GM12892 (cell line): ENCODE data around the gene TRIM32.

Experiments used
- POLR2A ChIP-seq: IDR thresholded peaks from 2 replicates; pipeline ENCODE4 v1.6.1; 2011; ENCODE audit warnings: low read depth, low read length, control low read depth
- POLR2AphosphoS5 ChIP-seq: IDR thresholded peaks from 2 replicates; pipeline ENCODE4 v1.6.1; 2011; ENCODE audit warnings: low read depth, low read length, control low read depth

DNA sequence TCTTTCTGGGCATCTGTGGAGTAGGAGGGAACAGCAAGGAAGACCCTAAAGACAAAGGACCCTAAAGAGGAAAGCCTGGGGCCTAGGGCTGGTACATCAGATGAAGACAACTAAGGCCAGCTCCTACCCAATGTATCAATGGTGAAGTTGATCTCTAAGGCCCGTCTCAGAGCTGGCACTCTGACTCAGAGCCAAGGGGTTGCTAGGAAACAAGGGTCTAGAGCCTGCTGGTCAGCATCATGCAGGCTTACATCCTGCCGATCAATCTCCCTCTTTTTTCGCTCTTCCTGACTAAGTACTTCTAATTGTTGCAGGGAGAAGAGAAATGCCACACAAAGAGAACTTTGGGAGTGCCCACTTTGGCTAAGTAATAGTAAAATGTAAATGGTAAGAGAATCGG is 26.2 kb downstream of the TRIM32 start:
- TF ChIP-seq POLR2A (no peak), POLR2AphosphoS5 (no peak)
